ENCODE data around the gene LBHD1.
"Not testable (repeated sequence)": the region's sequence is repeated elsewhere in the genome, so short reads cannot be mapped to it uniquely, and the experiment has no call there.

The LBHD1 gene

GRCh38 chr11:62678433-62678769, 6.3 kb upstream of the LBHD1 start:
- H3K4me1 Mint-ChIP-seq (ENCODE audit: low read depth) = peaks cover 31% of the 10 kb centered on the region

DNA sequence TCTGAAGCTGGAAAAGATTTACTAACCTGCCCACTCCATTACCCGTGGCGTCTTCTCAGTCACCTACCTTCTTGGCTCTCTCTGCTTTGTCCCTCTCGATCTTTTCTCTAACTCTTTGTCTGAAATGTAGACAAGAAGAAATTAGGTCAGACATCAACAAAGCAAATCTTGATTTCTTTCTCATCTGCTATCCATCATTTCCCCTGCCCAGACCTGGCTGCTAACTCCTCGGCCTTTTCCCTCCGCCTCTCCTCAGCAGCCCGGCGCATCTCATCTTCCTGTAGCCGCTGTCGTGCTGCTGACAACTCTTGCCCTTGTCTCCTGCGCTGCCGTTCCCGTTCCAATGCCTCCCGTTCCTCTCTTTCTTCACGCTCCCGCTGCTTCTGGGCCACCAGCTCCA, 5.6 kb upstream of the LBHD1 start:
- H3K4me3 Mint-ChIP-seq = peak overlapping the region; percentile 85
- H3K27ac Mint-ChIP-seq = peak overlapping the region; percentile 70
- no peaks in the 10 kb centered on the region for H3K27me3 Mint-ChIP-seq (ENCODE audit: low read depth)
- H3K9me3 Mint-ChIP-seq = no peaks in the 10 kb centered on the region
- H3K4me1 Mint-ChIP-seq (ENCODE audit: low read depth) = peaks cover 35% of the 10 kb centered on the region
- peaks cover 22% of the 10 kb centered on the region for H3K36me3 Mint-ChIP-seq (ENCODE audit: low read depth)

More at GRCh38 chr11:62678433-62678769, 6.3 kb upstream of the LBHD1 start:
- Mint-ChIP-seq H3K9me3 (no peaks in the 10 kb centered on the region), H3K27ac (peak overlapping the region; percentile 88), H3K4me3 (peak overlapping the region; percentile 85), H3K36me3 (ENCODE audit: low read depth) (peaks cover 22% of the 10 kb centered on the region), H3K27me3 (ENCODE audit: low read depth) (no peaks in the 10 kb centered on the region)

DNA sequence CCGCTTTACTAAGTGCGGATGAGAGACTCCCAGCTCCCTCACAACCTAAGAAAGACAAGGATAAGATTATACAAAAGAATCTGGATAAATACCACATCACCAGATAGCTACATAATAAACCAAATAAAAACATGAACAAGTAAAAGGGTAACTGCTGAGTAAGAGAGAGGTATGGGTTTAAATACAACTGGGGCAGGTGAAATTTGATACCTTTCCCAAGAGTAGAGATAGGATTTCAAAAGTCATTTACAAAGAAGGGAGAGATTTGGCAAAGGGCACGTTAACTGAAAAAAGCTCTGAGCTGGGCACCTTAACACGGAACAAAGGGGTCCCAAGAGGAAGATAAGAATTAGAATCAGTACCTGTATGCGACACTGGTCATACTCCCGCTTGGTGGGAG, 5.1 kb upstream of the LBHD1 start:
- Mint-ChIP-seq H3K4me1 (ENCODE audit: low read depth) (peaks cover 36% of the 10 kb centered on the region), H3K27ac (peak overlapping the region; percentile 34), H3K4me3 (peak overlapping the region; percentile 85), H3K27me3 (ENCODE audit: low read depth) (no peaks in the 10 kb centered on the region), H3K36me3 (ENCODE audit: low read depth) (peaks cover 23% of the 10 kb centered on the region), H3K9me3 (no peaks in the 10 kb centered on the region)

DNA sequence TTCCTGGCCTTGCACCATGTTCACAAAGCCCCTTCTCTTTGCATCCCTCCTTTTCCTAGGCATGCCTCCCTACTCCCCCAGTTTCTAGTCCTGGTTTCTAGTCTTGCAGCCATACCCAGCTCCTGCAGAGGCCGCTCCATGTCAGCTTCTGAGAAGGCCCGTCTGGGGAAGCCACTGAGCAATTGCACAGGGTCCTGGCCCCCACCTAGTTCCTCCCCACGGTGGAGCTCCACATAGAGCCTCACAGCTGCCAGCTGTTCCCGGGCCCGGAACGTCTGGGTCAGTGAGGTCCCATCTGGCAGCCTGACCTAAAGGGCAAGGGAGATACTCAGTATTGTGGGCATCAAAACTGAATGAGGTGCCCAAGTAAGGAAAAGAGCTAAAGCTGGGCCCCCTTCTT, 4.6 kb upstream of the LBHD1 start:
- no peaks in the 10 kb centered on the region for H3K27me3 Mint-ChIP-seq (ENCODE audit: low read depth)
- no peaks in the 10 kb centered on the region for H3K9me3 Mint-ChIP-seq
- H3K4me1 Mint-ChIP-seq (ENCODE audit: low read depth) = peaks cover 38% of the 10 kb centered on the region
- peak overlapping the region; percentile 34 for H3K27ac Mint-ChIP-seq
- peak overlapping the region; percentile 85 for H3K4me3 Mint-ChIP-seq
- peaks cover 25% of the 10 kb centered on the region for H3K36me3 Mint-ChIP-seq (ENCODE audit: low read depth)

DNA sequence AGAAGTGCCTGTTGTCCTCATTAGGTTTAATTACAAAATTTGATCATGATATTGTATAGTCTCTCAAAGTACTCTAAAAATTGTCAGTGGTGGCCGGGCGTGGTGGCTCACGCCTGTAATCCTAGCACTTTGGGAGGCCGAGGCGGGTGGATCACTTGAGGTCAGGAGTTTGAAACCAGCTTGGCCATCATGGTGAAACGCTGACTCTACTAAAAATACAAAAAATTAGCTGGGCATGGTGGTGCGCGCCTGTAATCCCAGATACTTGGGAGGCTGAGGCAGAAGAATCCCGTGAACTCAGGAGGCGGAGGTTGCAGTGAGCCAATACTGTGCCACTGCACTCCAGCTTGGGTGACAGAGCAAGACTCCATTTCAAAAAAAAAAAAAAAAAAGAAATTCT, 3.3 kb upstream of the LBHD1 start:
- peaks cover 29% of the 10 kb centered on the region for H3K36me3 Mint-ChIP-seq (ENCODE audit: low read depth)
- not testable (repeated sequence) for H3K4me3 Mint-ChIP-seq; H3K9me3 Mint-ChIP-seq; H3K27ac Mint-ChIP-seq; H3K27me3 Mint-ChIP-seq (ENCODE audit: low read depth)
- H3K4me1 Mint-ChIP-seq (ENCODE audit: low read depth) = peaks cover 32% of the 10 kb centered on the region

GRCh38 chr11:62673196-62673525, 1.1 kb upstream of the LBHD1 start:
- Mint-ChIP-seq H3K4me1 (ENCODE audit: low read depth) (peaks cover 37% of the 10 kb centered on the region), H3K36me3 (ENCODE audit: low read depth) (peaks cover 30% of the 10 kb centered on the region), H3K27me3 (ENCODE audit: low read depth) (no peaks in the 10 kb centered on the region), H3K4me3 (peak overlapping the region; percentile 91), H3K27ac (peak overlapping the region; percentile 69), H3K9me3 (no peaks in the 10 kb centered on the region)

- H3K4me1 Mint-ChIP-seq (ENCODE audit: low read depth) = peaks cover 31% of the 10 kb centered on the region
- H3K27ac Mint-ChIP-seq = peak overlapping the region; percentile 91
- H3K9me3 Mint-ChIP-seq = no peaks in the 10 kb centered on the region
- peak overlapping the region; percentile 91 for H3K4me3 Mint-ChIP-seq
- peaks cover 22% of the 10 kb centered on the region for H3K36me3 Mint-ChIP-seq (ENCODE audit: low read depth)
- no peaks in the 10 kb centered on the region for H3K27me3 Mint-ChIP-seq (ENCODE audit: low read depth)
Measured at GRCh38 chr11:62671236-62671607, 845 bp downstream of the LBHD1 start.

GRCh38 chr11:62669420-62670161, 2.5 kb downstream of the LBHD1 start:
- Mint-ChIP-seq H3K36me3 (ENCODE audit: low read depth) (peaks cover 24% of the 10 kb centered on the region), H3K4me1 (ENCODE audit: low read depth) (peaks cover 27% of the 10 kb centered on the region), H3K27ac (peak overlapping the region; percentile 84), H3K4me3 (peak overlapping the region; percentile 51), H3K27me3 (ENCODE audit: low read depth) (no peaks in the 10 kb centered on the region), H3K9me3 (no peaks in the 10 kb centered on the region)

- Mint-ChIP-seq H3K36me3 (ENCODE audit: low read depth) (peaks cover 31% of the 10 kb centered on the region), H3K4me1 (ENCODE audit: low read depth) (peaks cover 27% of the 10 kb centered on the region), H3K4me3 (peak overlapping the region; percentile 96), H3K27me3 (ENCODE audit: low read depth) (no peaks in the 10 kb centered on the region), H3K9me3 (no peaks in the 10 kb centered on the region), H3K27ac (no peak overlapping the region)
Measured at GRCh38 chr11:62667460-62667859, 4.6 kb downstream of the LBHD1 start.

GRCh38 chr11:62666259-62666926, 5.7 kb downstream of the LBHD1 start:
- Mint-ChIP-seq H3K27ac (peak overlapping the region; percentile 88), H3K4me3 (peak overlapping the region; percentile 96), H3K4me1 (ENCODE audit: low read depth) (peaks cover 25% of the 10 kb centered on the region), H3K36me3 (ENCODE audit: low read depth) (peaks cover 25% of the 10 kb centered on the region), H3K27me3 (ENCODE audit: low read depth) (no peaks in the 10 kb centered on the region), H3K9me3 (no peaks in the 10 kb centered on the region)

GRCh38 chr11:62665599-62666258, 6.3 kb downstream of the LBHD1 start:
- peaks cover 25% of the 10 kb centered on the region for H3K4me1 Mint-ChIP-seq (ENCODE audit: low read depth)
- H3K36me3 Mint-ChIP-seq (ENCODE audit: low read depth) = peaks cover 24% of the 10 kb centered on the region
- H3K9me3 Mint-ChIP-seq = no peaks in the 10 kb centered on the region
- no peaks in the 10 kb centered on the region for H3K27me3 Mint-ChIP-seq (ENCODE audit: low read depth)
- peak overlapping the region; percentile 88 for H3K27ac Mint-ChIP-seq
- H3K4me3 Mint-ChIP-seq = peak overlapping the region; percentile 96

- H3K27ac Mint-ChIP-seq = peak within 1 kb of the TSS; percentile 88
- H3K9me3 Mint-ChIP-seq = no peaks in the 10 kb centered on the region
- peak within 1 kb of the TSS; percentile 96 for H3K4me3 Mint-ChIP-seq
- H3K27me3 Mint-ChIP-seq (ENCODE audit: low read depth) = no peaks in the 10 kb centered on the region
- H3K4me1 Mint-ChIP-seq (ENCODE audit: low read depth) = peaks cover 24% of the 10 kb centered on the region
- H3K36me3 Mint-ChIP-seq (ENCODE audit: low read depth) = peaks cover 24% of the 10 kb centered on the region
Measured at GRCh38 chr11:62665075-62665598, 6.9 kb downstream of the LBHD1 start, which contains the start of the genes C11orf98 and CSKMT. Gene C11orf98, minus strand, starts transcription at chr11:62665210. Its CDS starts 41 bp downstream, at chr11:62665169. Gene CSKMT, plus strand, starts transcription at chr11:62665312. Its CDS starts 568 bp downstream, at chr11:62665880.

DNA sequence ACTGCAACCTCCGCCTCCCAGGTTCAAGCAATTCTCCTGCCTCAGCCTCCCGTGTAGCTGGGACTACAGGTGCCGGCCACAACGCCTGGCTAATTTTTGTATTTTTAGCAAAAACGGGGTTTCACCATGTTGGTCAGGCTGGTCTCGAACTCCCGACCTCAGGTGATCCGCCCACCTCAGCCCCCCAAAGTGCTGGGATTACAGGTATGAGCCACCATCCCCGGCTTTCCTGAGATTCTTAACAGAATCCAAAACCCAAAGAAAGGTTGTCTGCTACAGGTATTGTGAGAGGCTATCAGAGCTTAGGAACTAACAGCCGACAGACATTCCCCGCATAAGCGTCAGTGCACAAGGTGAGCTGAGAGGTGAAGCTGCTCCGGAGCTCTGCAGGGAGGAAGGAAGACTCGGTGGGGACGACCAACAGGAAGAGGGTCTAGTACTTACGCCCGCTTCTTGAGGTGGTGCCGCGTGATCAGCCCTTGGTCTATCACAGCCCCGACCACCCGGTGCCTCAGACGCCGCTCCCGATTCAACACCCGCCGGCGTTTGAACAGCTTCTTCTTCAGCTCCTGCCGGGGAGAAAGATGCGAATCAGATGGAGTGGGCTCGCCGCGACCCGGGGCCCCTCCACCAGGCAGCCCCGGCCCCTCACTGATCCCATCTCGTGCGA, 7.5 kb downstream of the LBHD1 start:
- H3K27ac Mint-ChIP-seq = peak overlapping the region; percentile 88
- no peaks in the 10 kb centered on the region for H3K9me3 Mint-ChIP-seq
- peak overlapping the region; percentile 96 for H3K4me3 Mint-ChIP-seq
- H3K4me1 Mint-ChIP-seq (ENCODE audit: low read depth) = peaks cover 18% of the 10 kb centered on the region
- peaks cover 24% of the 10 kb centered on the region for H3K36me3 Mint-ChIP-seq (ENCODE audit: low read depth)
- no peaks in the 10 kb centered on the region for H3K27me3 Mint-ChIP-seq (ENCODE audit: low read depth)

DNA sequence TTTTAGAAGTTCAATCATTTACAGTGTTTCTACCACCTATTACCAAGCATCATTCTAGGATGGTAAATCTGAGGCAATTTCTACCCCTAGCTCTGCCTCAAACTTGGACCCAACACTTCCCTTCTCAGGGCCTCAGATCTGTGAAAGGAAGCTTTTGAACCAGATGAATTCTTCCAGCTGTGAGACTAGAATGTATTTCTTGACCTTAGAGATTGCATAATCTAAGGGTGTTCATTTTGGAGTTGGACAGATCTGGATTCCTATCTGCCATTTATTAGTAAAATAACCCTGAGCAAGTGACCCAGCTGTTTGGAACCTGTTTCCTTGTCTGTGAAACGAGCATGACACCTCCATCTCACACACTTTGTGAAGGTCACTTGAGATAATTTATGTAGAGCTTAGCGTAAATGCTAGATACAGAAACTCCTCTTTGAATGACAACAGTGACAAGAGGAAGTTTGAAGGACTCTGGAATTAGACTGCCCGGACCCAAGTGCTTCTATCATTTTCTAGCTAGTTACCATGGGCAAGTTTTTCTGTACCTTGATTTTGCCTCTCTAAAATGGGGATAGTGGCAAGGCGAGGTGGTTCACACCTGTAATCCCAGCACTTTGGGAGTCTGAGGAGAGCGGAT, 15.2 kb downstream of the LBHD1 start:
- Mint-ChIP-seq H3K4me3 (no peak overlapping the region), H3K27me3 (ENCODE audit: low read depth) (no peaks in the 10 kb centered on the region), H3K36me3 (ENCODE audit: low read depth) (peaks cover 4% of the 10 kb centered on the region), H3K4me1 (ENCODE audit: low read depth) (peaks cover 21% of the 10 kb centered on the region), H3K27ac (no peak overlapping the region), H3K9me3 (no peaks in the 10 kb centered on the region)
